Spleen (tissue), 7 donors: ENCODE results near the gene EVL.

Experiments
- POLR2A ChIP-seq, 3 donors: fragments of 450-650 bp; IDR thresholded peaks; one replicate each; pipeline ENCODE4 v1.5.1; 2017; ENCODE audit warnings: antibody characterized with exemption in 3 of 3, mild to moderate bottlenecking in 1 of 3
- POLR2AphosphoS5 ChIP-seq, 3 donors: sonication (generic); formaldehyde crosslinking; IDR thresholded peaks; one replicate each; pipeline ENCODE4 v1.5.1; 2017; ENCODE audit warnings: antibody characterized with exemption in 3 of 3
- TF ChIP-seq, protein P1 (sequence below), 11 experiments: fragments of 200-600 bp in 7 of 11; fragments of 450-650 bp in 4 of 11; sonication (generic) in 4 of 11; IDR thresholded peaks in 8 of 11; conservative IDR thresholded peaks in 3 of 11; 1 replicate in 7 of 11; 2 replicates in 4 of 11; pipeline versions ENCODE4 v1.4.0 to v1.8.0; 2016 to 2021; ENCODE audit warnings: antibody characterized with exemption in 11 of 11, inconsistent platforms in 4 of 11, mild to moderate bottlenecking in 1 of 11
- donor health status: DM: no; HTN: no; CAD: no; lungs with moderate emphysema.
- donor health status: DM: no; HTN: no; CAD: no.
- donor health status: DM: no; HTN: no; CAD: no.

DNA sequence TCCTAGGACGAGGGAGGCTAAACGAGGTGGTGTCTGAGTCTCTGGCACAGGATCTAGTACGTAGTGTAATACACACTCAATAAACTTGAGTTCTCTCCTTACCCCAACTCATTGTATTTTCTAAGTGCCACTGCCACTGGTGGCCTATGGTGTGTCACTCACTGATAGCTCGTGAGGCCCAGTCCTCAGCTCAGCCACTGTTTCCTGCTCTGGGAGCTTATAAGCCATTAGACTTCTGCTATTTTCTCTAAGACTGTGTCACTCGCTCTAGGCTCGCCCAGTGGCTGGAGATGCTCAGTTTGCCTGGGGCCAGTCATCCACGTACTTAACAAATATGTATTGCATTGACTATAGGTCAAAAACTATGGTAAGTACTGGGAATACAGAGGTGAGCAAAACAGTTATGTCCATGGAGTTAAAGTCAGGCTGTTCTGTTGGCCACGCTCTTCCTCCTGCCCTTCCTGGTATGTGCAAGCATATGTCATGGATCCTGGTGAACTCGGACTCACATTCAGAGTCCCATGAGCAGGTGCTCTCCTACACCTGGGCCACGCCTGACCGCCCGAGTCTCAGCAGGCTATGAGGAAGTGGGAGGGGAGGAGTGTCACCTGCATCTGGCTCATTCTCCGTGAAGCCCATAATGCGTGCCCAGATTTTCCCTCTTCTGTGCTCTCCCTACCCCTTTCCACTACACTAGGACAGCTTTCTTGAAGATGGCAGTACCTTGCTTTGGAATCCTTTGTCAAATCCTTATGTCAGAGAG, 52.6 kb downstream of the EVL start:
- no peak for TF ChIP-seq POLR2A (IDR thresholded peaks at IDR 0.05)
- TF ChIP-seq, protein P1, sequence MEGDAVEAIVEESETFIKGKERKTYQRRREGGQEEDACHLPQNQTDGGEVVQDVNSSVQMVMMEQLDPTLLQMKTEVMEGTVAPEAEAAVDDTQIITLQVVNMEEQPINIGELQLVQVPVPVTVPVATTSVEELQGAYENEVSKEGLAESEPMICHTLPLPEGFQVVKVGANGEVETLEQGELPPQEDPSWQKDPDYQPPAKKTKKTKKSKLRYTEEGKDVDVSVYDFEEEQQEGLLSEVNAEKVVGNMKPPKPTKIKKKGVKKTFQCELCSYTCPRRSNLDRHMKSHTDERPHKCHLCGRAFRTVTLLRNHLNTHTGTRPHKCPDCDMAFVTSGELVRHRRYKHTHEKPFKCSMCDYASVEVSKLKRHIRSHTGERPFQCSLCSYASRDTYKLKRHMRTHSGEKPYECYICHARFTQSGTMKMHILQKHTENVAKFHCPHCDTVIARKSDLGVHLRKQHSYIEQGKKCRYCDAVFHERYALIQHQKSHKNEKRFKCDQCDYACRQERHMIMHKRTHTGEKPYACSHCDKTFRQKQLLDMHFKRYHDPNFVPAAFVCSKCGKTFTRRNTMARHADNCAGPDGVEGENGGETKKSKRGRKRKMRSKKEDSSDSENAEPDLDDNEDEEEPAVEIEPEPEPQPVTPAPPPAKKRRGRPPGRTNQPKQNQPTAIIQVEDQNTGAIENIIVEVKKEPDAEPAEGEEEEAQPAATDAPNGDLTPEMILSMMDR (IDR thresholded peaks at IDR 0.05 in 8 of 11, conservative IDR thresholded peaks at IDR 0.05 in 3 of 11), result no peak
- peak in 1 of 3 donors; percentile 36 for TF ChIP-seq POLR2AphosphoS5 (IDR thresholded peaks at IDR 0.05)
